ENCODE measurements around the gene ADCY2. TPM values are rescaled to one million over a fixed set of nuclear protein-coding genes. Genes with fewer than 3 reads are reported as not detected.

ADCY2 gene
- total RNA-seq, 2 experiments from 2014 or later, result not detected

GRCh38 chr5:7385681-7386080, 10.3 kb upstream of the ADCY2 start:
- no peaks in the 10 kb centered on the region for H3K27me3 Mint-ChIP-seq
- POLR2A ChIA-PET, result no interaction called here

GRCh38 chr5:7388553-7388952, 7.4 kb upstream of the ADCY2 start:
- Mint-ChIP-seq H3K9me3 (no peaks in the 10 kb centered on the region), H3K27me3 (peaks cover 4% of the 10 kb centered on the region), H3K4me1 (no peaks in the 10 kb centered on the region), H3K36me3 (ENCODE audit: low read depth) (no peaks in the 10 kb centered on the region), H3K27ac (no peak overlapping the region), H3K4me3 (no peak overlapping the region)
- ChIA-PET POLR2A (no interaction called here), CTCF (no interaction called here)
- no peak for DNase-seq

More at GRCh38 chr5:7385681-7386080, 10.3 kb upstream of the ADCY2 start:
- Mint-ChIP-seq H3K4me1 (no peaks in the 10 kb centered on the region), H3K27ac (no peak overlapping the region), H3K36me3 (ENCODE audit: low read depth) (no peaks in the 10 kb centered on the region), H3K4me3 (no peak overlapping the region), H3K9me3 (no peaks in the 10 kb centered on the region)
- CTCF ChIA-PET, result no interaction called here
- DNase-seq, result no peak

- CTCF ChIA-PET, result no interaction called here
- Mint-ChIP-seq H3K4me3 (no peak overlapping the region), H3K27me3 (peaks cover 14% of the 10 kb centered on the region), H3K36me3 (ENCODE audit: low read depth) (no peaks in the 10 kb centered on the region), H3K27ac (no peak overlapping the region), H3K4me1 (no peaks in the 10 kb centered on the region), H3K9me3 (no peaks in the 10 kb centered on the region)
- DNase-seq, result no peak
- POLR2A ChIA-PET, result no interaction called here
These were observed 4.7 kb upstream of the ADCY2 start for GRCh38 chr5:7391215-7391614.

GRCh38 chr5:7391814-7392692, 3.9 kb upstream of the ADCY2 start:
- peaks cover 3% of the 10 kb centered on the region for H3K4me1 Mint-ChIP-seq
- no peaks in the 10 kb centered on the region for H3K9me3 Mint-ChIP-seq
- no peak overlapping the region for H3K4me3 Mint-ChIP-seq
- DNase-seq, result no peak
- H3K27ac Mint-ChIP-seq, result no peak overlapping the region
- CTCF ChIA-PET, result no interaction called here
- peaks cover 4% of the 10 kb centered on the region for H3K36me3 Mint-ChIP-seq (ENCODE audit: low read depth)
- peaks cover 19% of the 10 kb centered on the region for H3K27me3 Mint-ChIP-seq
- POLR2A ChIA-PET, result no interaction called here

- H3K27me3 Mint-ChIP-seq, result peaks cover 24% of the 10 kb centered on the region
- DNase-seq, result no peak
- H3K27ac Mint-ChIP-seq, result no peak overlapping the region
- POLR2A ChIA-PET, result no interaction called here
- H3K9me3 Mint-ChIP-seq, result no peaks in the 10 kb centered on the region
- H3K4me3 Mint-ChIP-seq, result no peak overlapping the region
- H3K4me1 Mint-ChIP-seq, result peaks cover 4% of the 10 kb centered on the region
- CTCF ChIA-PET, result no interaction called here
- peaks cover 4% of the 10 kb centered on the region for H3K36me3 Mint-ChIP-seq (ENCODE audit: low read depth)
These were observed 3.3 kb upstream of the ADCY2 start for GRCh38 chr5:7392693-7393024.

- ChIA-PET CTCF (no interaction called here), POLR2A (no interaction called here)
- Mint-ChIP-seq H3K27me3 (peaks cover 32% of the 10 kb centered on the region), H3K4me3 (no peak overlapping the region), H3K9me3 (no peaks in the 10 kb centered on the region), H3K27ac (no peak overlapping the region), H3K4me1 (peaks cover 4% of the 10 kb centered on the region), H3K36me3 (ENCODE audit: low read depth) (peaks cover 4% of the 10 kb centered on the region)
- no peak for DNase-seq
These were observed 1.8 kb upstream of the ADCY2 start for GRCh38 chr5:7393921-7394799.

- peaks cover 4% of the 10 kb centered on the region for H3K4me1 Mint-ChIP-seq
- CTCF ChIA-PET, result no interaction called here
- H3K9me3 Mint-ChIP-seq, result no peaks in the 10 kb centered on the region
- peaks cover 32% of the 10 kb centered on the region for H3K27me3 Mint-ChIP-seq
- DNase-seq, result no peak
- POLR2A ChIA-PET, result no interaction called here
- H3K36me3 Mint-ChIP-seq (ENCODE audit: low read depth), result peaks cover 4% of the 10 kb centered on the region
- no peak overlapping the region for H3K4me3 Mint-ChIP-seq
- H3K27ac Mint-ChIP-seq, result no peak overlapping the region
These were observed 978 bp upstream of the ADCY2 start for GRCh38 chr5:7394889-7395431.

- Mint-ChIP-seq H3K9me3 (no peaks in the 10 kb centered on the region), H3K36me3 (ENCODE audit: low read depth) (peaks cover 4% of the 10 kb centered on the region), H3K27me3 (peaks cover 32% of the 10 kb centered on the region), H3K4me1 (peaks cover 4% of the 10 kb centered on the region), H3K27ac (no peak overlapping the region), H3K4me3 (no peak overlapping the region)
- POLR2A ChIA-PET, result no interaction called here
- CTCF ChIA-PET, result no interaction called here
- no peak for DNase-seq
These were observed 449 bp upstream of the ADCY2 start for GRCh38 chr5:7395432-7395946.

GRCh38 chr5:7396713-7397454, 946 bp downstream of the ADCY2 start:
- CTCF ChIA-PET, result interaction anchor here (0.7 kb wide), 1 partner anchor 13 kb away, joined by 3 read pairs; no protein-coding TSS in a partner anchor
- Mint-ChIP-seq H3K36me3 (ENCODE audit: low read depth) (peaks cover 4% of the 10 kb centered on the region), H3K4me1 (peaks cover 4% of the 10 kb centered on the region), H3K27ac (no peak overlapping the region), H3K27me3 (peaks cover 32% of the 10 kb centered on the region), H3K4me3 (no peak overlapping the region), H3K9me3 (no peaks in the 10 kb centered on the region)
- DNase-seq, result no peak
- POLR2A ChIA-PET, result no interaction called here

- CTCF ChIA-PET, result interaction anchor here (0.7 kb wide), 1 partner anchor 14 kb away, joined by 3 read pairs; no protein-coding TSS in a partner anchor
- peaks cover 4% of the 10 kb centered on the region for H3K4me1 Mint-ChIP-seq
- no peaks in the 10 kb centered on the region for H3K9me3 Mint-ChIP-seq
These were observed 2.0 kb downstream of the ADCY2 start for GRCh38 chr5:7397937-7398336.

GRCh38 chr5:7398596-7399280, 2.8 kb downstream of the ADCY2 start:
- Mint-ChIP-seq H3K36me3 (ENCODE audit: low read depth) (peaks cover 4% of the 10 kb centered on the region), H3K27ac (no peak overlapping the region), H3K27me3 (peaks cover 26% of the 10 kb centered on the region), H3K9me3 (no peaks in the 10 kb centered on the region), H3K4me1 (peaks cover 4% of the 10 kb centered on the region), H3K4me3 (no peak overlapping the region)
- CTCF ChIA-PET, result no interaction called here
- no peak for DNase-seq
- POLR2A ChIA-PET, result no interaction called here

More at GRCh38 chr5:7397937-7398336, 2.0 kb downstream of the ADCY2 start:
- peaks cover 32% of the 10 kb centered on the region for H3K27me3 Mint-ChIP-seq
- no peak for DNase-seq
- H3K4me3 Mint-ChIP-seq, result no peak overlapping the region
- peaks cover 4% of the 10 kb centered on the region for H3K36me3 Mint-ChIP-seq (ENCODE audit: low read depth)
- no peak overlapping the region for H3K27ac Mint-ChIP-seq
- POLR2A ChIA-PET, result no interaction called here

- no peaks in the 10 kb centered on the region for H3K27me3 Mint-ChIP-seq
- no peaks in the 10 kb centered on the region for H3K4me1 Mint-ChIP-seq
- H3K36me3 Mint-ChIP-seq (ENCODE audit: low read depth), result no peaks in the 10 kb centered on the region
- no peak overlapping the region for H3K27ac Mint-ChIP-seq
- no peak for DNase-seq
- H3K9me3 Mint-ChIP-seq, result no peaks in the 10 kb centered on the region
- POLR2A ChIA-PET, result no interaction called here
- CTCF ChIA-PET, result no interaction called here
- no peak overlapping the region for H3K4me3 Mint-ChIP-seq
These were observed 9.3 kb downstream of the ADCY2 start for GRCh38 chr5:7405277-7405676.

Data from activated CD4-positive, alpha-beta memory T cell treated with anti-CD3 and anti-CD28 coated beads, Interleukin-2, amount 10 ng/mL, durations not matched to agents 7 days and 5 days (primary cell).